Activated CD8-positive, alpha-beta memory T cell treated with anti-CD3 and anti-CD28 coated beads for 36 hours (primary cell): ENCODE data around the gene IL11. TPM values are rescaled to one million over a fixed set of nuclear protein-coding genes. Genes with fewer than 3 reads are reported as not detected.

Experiments used
- CTCF ChIA-PET: fragments of 350-600 bp; sonication (Branson Sonifier 250); formaldehyde crosslinking; loops from one replicate; lab custom pipeline; 2021; ENCODE audit warnings: antibody characterized with exemption; lab: Charles Lee
- POLR2A ChIA-PET: fragments of 350-600 bp; sonication (Branson Sonifier 250); formaldehyde crosslinking; loops from one replicate; lab custom pipeline; 2021; ENCODE audit warnings: antibody characterized with exemption; lab: Charles Lee
- total RNA-seq, 2 experiments: library from RNA; stranded (reverse); gene quantifications; one replicate each; pipeline ENCODE4 v1.2.3, GENCODE V29; 2021

IL11 gene
- total RNA-seq, 2 experiments from 2014 or later, result 0.08 to 0.21 TPM

DNA sequence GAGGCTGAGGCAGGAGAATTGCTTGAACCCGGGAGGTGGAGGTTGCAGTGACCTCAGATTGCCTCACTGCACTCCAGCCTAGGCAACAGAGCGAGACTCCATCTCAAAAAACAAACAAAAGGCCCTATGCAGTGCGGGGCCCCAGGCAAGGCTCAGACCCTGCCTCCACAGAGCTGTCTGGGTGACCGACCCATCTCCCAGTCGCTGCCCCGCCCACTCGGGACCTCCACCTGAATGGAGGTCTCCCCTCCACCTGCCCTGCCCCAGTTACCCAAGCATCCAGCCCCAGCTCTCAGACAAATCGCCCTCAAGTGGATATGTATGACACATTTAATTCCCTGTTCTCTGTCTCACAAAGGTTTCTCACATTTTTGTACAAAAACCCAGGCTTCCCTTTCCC is 5.0 kb downstream of the IL11 start:
- ChIA-PET POLR2A (no interaction called here), CTCF (no interaction called here)

DNA sequence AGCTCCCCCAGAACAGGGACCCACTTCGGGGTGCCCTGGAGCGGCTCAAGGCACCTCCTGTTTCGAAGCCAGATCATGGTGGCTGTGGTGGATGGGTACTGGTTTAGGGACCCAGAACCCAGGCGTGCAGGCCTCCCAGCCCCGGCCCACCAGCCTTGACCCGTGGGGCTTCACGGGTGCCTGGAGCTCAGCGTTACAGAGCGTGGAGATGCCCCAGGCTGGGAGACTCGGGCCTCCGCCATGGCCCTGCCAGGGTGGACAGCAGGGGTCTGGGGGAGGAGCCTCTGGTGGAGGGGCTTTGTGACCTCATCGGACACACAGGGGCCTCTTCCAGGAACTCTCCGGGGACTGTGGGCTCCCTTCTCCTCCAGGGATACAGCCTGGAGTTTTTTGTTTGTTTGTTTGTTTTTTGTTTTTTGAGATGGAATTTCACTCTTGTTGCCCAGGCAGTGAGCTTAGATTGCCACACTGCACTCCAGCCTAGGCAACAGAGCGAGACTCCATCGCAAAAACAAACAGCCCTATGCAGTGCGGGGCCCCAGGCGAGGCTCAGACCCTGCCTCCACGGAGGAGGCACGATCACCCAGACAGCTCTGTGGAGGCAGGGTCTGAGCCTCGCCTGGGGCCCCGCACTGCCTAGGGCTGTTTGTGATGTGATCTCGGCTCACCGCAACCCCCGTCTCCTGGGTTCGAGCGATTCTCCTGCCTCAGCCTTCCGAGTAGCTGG is 7.1 kb downstream of the IL11 start, which contains the start of gene GARIN5B:
GARIN5B (minus strand) TSS at position 271 of the 727 bp plus-strand sequence; CDS start at position 77, 194 bp downstream.
- ChIA-PET POLR2A (no interaction called here), CTCF (no interaction called here)

DNA sequence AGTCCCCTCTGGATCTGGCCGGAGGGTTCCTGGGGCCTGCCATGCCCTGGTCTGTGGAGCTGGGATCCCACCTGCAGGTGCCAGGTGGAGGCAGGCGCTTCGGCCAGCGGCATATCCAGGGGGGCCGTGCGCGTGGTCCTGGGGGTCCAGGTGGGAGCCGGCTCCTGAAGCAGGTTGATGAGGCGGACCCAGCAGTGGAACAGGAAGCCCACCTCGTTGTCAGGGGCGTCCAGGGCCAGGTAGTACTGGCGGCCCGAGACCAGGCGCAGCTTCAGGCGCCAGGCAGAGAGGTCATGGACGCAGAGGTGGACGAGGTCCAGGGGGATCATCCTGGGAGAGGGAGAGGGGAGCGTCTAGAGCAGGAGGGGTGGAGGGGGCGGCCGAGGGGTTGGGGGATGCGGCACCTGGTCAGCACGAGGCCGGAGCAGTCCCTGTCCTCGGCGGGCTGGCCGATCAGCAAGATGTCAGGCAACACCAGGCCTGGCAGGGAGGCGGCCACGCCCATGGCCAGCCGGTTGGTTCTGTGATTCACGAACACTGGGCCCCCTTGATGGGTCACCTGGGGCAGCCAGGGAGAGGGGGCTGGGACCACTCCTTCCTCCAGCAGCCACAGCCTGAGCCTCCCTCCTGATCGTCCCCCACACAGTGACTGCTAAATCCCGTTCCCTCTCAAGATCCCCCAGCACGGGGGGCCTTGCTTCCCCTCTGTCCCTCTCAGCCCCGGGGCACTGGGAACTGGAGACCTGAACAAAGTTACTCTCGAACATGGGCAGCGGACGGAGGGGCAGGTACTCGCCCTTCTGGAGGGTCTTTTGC is 7.9 kb downstream of the IL11 start:
- CTCF ChIA-PET, result no interaction called here
- POLR2A ChIA-PET, result no interaction called here

DNA sequence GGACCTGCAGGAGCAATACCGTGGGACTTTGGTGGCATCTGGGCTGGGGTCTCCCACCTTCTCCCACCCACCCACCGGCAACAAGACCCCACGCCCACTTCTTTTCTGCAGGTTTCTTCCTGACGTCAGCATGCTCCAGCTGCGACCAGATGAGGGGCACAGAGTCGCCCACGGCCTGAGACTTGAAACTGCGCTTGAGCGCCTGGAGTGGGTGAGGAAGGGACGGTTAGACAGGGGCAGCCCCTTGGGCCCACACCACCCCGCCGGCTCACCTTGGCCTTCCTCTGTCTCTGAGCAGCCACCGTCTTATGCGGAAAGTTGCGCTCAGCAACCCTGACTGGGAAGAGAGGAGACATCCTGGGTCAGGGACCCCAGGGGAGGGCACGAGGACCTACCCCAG is 9.4 kb downstream of the IL11 start:
- POLR2A ChIA-PET, result no interaction called here
- CTCF ChIA-PET, result interaction anchor here (0.7 kb wide), 1 partner anchor 59 kb away, joined by 3 read pairs; no protein-coding TSS in a partner anchor

DNA sequence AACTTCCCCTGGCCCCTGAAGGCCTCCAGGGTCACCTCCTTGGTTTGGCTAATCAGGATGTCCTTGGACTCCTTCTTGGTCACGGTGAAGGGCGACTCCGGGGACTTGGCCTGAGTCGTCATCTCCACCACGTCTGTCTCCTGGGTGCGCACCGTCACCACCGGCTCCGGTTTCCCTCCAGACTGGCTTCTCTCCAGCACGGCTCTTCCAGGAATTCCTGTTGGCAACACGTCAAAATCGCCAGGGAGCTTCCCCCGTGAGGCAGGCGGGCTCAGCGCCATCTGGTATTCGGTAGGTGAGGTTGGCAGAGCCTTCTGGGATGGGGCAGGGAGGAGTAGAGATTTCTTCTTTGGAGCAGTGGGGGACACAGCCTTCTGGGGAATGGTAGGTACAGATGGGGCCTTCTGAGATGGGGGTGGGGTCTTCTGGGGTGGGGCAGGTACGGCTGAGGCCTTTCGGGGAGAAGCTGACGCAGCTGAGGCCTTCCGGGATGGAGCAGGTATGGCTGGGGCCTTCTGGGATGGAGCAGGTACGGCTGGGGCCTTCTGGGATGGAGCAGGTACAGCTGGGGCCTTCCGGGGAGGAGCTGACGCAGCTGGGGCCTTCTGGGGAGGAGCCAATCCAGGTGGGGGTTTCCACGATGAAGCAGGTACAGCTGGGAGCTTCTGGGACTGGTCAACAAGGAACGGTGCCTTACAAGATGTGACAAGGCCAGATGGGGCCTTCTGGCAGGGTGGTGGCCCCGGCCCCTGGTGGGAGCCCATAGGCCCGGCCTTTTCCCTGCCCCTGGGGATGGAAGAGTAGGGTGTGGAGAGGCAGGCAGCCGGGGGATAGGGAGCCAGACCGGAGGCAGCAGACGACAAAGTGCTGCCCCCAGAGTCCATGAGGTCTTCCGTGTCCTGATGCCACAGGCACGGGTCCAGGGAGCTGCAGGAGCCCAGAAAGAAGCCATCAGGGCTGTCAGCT is 11.0 kb downstream of the IL11 start:
- ChIA-PET CTCF (no interaction called here), POLR2A (no interaction called here)

DNA sequence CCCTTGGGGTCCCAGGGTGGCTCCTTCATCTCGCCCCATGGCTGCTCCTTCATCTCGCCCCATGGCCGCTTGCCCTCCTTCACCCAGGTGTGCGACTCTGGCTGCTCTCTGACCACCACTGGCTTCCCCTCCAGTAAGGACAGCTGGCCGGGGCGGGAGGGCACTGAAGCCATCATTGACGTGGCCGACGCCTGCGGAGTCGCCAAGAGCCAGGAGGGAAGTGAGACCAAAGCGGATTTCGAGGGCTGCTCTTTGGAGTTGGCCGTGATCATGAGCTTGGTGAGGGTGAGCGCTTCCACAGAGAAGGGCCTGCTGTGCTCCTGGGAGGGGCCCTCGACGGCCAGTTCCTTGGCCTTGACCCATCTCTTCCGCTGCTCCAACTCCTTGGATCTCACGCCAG is 11.8 kb downstream of the IL11 start:
- POLR2A ChIA-PET, result no interaction called here
- CTCF ChIA-PET, result no interaction called here

DNA sequence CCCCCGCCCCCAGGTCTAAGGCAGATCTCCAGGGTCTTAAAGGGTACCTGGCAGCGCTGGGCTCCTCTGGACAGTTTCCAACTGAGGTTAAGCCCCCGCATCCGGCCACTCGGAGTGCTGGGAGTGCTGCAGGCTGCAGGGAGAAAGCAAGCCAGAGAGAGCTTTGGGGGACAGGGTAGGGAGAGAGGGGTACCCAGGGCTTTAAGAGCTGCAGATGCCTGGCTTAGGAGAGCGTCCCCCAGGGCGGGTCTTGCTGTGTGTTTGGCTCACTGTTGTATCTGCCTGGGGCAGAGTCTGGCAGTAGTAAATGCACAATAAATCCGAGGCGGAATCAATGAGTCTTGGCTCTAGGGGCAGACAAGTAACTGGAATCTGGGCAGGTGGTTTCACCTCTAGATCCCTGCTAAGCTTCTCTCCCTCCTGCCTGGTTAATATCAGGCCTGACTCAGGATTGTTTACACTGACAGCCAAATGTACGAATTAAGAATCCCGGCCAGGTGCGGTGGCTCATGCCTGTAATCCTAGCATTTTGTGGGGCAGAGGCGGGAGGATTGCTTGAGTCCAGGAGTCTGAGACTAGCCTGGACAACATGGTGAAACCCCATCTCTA is 14.9 kb downstream of the IL11 start:
- CTCF ChIA-PET, result interaction anchor here (1.1 kb wide), 1 partner anchor 16 kb away, joined by 3 read pairs; no protein-coding TSS in a partner anchor
- POLR2A ChIA-PET, result interaction anchor here (0.7 kb wide), 1 partner anchor 393 kb away, joined by 5 read pairs; no protein-coding TSS in a partner anchor

DNA sequence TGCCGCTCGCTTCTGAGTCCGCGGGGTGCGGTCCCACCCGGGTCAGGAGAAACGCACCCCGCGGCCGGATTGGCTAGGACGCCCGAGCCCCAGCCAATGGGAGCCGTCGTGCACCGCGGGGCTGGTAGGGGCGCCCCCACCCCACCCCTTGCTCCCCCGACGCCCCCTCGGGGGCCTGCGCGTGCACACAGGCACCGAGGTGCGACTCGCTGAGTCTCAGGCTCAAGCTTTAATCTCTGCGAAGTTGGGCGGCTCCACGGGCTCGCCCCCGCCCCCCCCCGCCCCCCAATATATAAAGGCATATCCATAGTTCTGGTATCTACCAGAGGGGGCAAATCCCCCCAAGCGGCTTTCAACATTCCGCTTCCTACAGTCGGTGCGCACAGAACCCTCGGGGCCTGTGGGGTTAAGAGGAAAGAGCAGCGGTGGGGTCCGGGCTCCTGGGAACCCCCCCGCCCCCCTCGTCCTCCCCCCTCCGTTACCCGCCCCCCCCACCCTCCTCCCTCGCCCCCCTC is 15.5 kb downstream of the IL11 start, which contains the start of gene COX6B2:
COX6B2 (minus strand) TSS at position 22 of the 515 bp plus-strand sequence. CDS start 198 bp downstream, outside the sequence.
- ChIA-PET CTCF (interaction anchor here (1.1 kb wide), 1 partner anchor 16 kb away, joined by 3 read pairs; no protein-coding TSS in a partner anchor), POLR2A (no interaction called here)

DNA sequence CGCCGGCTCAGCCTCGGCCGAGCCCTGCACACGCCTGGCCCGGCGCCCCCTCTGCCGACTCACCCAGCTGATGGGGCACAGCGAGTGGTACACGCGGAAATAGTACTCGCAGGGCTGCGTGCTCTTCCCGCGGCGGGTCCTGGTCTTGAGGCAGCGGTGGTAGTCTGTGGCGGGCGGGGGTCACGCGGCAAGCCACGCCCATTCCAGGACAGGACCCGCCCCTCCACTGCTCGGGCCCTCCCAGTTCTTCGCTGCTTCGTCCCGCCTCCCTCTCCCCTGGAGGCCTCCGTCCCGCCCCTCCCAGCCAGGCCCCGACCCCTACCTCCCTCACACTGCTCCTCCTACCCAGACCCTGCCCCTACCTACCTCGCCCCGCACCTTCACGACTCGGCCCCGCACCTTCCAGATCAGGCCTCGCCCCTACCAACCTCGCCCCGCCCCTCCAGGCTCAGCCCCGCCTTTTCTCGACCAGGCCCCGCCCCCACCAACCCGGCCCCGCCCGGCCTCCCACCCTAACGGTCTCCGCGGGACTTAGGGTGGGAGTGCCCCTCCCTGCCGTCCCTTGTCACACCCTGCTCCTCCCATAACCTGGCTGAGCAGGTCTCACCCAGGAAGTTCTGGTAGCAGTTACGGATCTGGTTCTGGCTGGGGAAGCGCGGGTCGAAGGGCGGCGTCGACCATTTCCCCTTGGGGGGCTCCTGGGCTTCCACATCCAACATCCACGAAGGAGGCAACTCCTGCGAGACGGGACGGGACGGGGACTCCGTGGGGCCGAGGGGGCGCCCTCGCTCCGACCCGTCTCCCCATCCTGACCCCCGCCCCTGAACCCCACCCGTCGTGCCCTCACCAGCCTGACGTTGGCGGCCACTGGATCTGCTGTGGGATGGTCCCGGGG is 16.2 kb downstream of the IL11 start:
- POLR2A ChIA-PET, result no interaction called here
- CTCF ChIA-PET, result no interaction called here

DNA sequence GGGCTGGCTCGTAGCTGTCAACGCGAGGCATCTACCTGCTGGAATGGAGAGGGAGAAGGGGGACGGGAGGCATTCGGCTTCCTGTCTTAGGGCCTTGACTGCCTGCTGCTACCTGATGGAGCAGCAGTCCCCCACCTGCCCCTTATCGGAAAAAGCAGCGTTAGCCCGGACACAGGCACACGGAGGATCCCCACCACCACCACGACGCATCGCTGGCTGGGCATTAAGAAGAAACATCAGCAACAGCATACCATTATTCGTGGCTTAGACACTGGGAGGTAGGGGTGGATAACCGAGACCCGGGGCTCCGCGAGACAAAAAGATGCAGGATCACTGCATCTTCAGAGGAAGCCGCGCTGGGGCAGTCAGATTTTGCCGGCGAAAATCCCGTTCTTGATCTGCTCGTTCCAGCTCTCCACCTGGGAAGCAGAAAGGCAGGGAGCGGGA is 16.9 kb downstream of the IL11 start:
- ChIA-PET POLR2A (no interaction called here), CTCF (interaction anchor here (0.9 to 1.4 kb wide), 2 partner anchors 22 to 52 kb away, joined by 3 to 6 read pairs; no protein-coding TSS in a partner anchor)

DNA sequence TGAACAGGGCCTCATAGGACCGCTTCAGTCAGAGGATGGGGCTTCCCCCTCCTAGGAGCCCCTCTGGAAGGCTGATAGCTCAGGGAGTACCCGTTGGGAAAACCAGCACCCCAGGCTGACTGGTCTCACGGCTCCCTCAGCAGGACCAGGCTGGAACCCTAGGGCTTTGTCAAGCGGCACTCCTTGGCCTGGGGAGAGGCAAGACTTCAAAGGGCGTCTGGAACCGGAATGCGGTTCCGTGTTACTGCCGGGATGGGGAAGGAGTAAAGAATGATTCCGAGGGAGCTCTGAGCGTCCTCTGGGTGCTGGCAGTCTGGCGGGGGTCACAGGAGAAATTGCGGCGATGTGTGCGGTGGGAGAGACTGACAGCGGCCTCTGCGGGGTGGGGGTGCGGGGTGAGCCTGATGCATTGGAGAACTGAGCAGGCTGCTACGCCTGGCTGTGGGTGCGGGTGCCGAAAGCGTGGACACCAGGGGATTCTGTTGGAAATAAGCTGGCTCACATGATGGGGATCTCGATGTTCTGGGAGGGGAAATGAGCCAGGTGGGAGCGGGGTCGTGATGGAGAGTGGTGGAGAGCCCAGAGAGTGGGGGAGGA is 17.6 kb downstream of the IL11 start:
- ChIA-PET POLR2A (no interaction called here), CTCF (interaction anchor here (0.9 to 1.4 kb wide), 3 partner anchors 22 to 51 kb away, joined by 3 to 6 read pairs (median 3); partner anchors contain the start of gene TMEM238)

DNA sequence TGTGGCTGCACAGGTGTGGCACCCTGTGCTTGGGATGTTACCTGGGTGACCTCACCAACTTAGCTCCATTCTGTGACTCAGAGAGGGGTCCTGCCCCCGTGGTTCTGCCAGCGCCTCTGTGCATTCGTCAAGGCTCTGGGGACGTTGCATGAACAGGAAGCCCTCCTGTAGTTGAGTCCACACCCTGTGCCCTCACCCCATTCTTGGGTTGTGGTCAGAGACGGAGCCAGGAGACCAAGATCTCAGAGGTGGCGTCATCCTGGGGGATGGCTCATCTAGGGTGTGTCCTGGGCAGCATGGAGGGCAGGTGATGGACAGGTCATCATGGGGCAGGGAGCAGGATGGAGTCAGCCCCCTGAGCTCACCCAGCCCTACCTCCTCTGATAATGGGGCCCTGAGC is 18.2 kb downstream of the IL11 start:
- CTCF ChIA-PET, result interaction anchor here (1.1 to 1.4 kb wide), 2 partner anchors 32 to 51 kb away, joined by 3 to 6 read pairs; partner anchors contain the start of gene TMEM238

DNA sequence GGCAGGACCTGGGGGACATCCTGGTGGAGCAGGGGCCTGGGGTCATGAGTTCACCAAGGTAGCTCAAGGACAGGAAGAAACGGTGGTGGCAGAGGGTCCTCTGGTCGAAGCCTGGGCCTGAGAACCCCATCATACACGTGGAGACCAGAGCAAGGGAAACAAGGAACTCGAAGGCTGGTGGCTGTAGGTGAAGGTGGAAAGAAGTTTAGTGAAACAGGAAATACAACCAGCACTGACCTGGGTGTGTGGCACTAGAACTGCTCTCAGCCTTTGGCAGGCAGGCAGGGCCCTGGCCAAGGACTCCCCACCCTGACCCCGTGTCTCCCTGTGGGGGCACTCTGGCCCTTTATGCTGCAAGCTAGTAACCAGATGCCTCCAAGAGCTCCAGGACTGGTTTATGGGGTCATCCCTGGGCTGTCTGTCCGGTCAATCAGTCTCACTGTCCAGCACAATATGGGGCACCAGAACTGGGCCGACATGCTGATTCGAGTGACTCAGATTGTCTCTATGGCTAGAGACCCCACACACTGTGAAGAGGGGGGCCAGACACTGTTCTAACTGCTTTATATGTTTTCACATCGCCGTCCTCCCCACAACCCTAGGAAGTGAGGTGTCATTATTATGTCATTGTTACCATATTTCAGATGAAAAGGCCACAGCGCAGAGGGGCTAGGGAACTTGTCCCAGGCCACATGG is 19.5 kb downstream of the IL11 start:
- POLR2A ChIA-PET, result no interaction called here

More for the DNA sequence above, 18.2 kb downstream of the IL11 start:
- POLR2A ChIA-PET, result no interaction called here

DNA sequence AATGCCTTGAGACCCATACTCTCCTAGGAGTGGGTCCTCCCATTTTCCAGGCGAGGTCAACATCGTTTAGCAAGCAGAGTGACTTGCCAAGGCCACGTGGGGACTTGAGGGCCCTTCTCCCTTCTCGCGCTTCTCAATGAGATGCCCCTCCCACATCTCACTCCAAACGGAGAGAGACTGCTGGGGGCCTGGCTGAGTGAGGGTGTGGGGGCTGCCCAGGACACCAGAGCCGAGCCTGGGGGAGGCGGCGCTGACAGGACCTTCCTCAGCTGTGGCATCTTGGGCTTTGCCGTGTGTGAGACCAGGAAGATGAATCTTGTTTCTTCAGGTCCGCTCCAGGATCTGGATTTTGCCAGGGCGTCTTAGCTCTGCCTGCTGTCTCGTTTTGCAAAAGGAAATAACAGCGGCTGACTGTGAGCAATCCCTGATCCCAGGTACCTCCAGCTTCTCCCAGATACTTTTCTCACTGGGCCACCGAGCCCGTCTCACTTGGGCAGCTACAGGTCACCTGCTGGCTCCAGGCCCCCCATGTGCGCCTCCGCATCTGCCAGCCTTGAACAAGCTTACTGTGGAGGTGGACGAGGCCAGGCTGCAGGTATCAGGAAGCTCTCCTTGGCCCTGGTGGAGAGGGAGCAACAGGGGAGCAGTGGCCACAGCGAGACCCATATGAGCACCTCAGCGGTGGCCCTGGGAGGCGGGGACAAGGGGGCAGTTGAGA is 21.8 kb downstream of the IL11 start:
- POLR2A ChIA-PET, result interaction anchor here (0.6 kb wide), 1 partner anchor 103 kb away, joined by 3 read pairs; no protein-coding TSS in a partner anchor
- CTCF ChIA-PET, result no interaction called here

More for the DNA sequence above, 19.5 kb downstream of the IL11 start:
- CTCF ChIA-PET, result no interaction called here

DNA sequence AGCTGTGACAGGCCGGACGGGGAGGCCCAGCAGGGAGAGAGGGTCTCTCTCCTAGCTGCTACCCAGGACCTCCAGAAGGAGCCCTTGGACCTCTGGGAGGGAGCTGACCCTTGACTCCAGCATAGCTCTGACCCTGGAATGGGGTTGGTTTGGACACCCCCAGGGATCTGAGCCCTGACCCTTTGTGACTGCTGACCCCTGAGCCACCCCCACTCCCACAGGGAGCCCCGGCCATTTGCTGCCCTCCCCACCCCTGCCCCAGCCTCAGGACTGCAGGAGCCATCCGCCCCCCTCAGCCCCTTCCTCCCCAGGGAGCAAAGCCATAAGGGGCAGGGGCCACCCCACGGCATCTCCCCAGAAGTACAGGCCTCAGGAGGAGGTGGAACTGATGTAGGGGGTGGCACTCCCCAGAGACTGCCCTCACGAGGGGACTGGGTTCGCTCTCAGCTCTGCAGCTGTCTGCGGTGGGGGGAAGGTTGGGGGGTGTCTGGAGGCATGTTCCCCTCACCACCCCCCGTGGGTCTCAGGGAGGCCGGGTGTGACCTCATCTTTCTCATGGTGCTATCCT is 22.7 kb downstream of the IL11 start:
- ChIA-PET CTCF (no interaction called here), POLR2A (interaction anchor here (0.6 kb wide), 1 partner anchor 104 kb away, joined by 3 read pairs; no protein-coding TSS in a partner anchor)
